Measurements from ENCODE around the gene GABRB3.

Gene GABRB3

GRCh38 chr15:26572602-26573350 is 200.1 kb downstream of the GABRB3 start:
- H3K9me3 ChIP-seq (replicated peaks; ENCODE audit: low read length): peaks cover 11% of the 10 kb centered on the region
- no peak overlapping the region for H3K9ac ChIP-seq (ENCODE audit: low read depth, low read length)
- no peak overlapping the region for H3K4me3 ChIP-seq (ENCODE audit: low read length)
- no peaks in the 10 kb centered on the region for H3K36me3 ChIP-seq (ENCODE audit: insufficient read depth, low read length)
- no peaks in the 10 kb centered on the region for H3K4me1 ChIP-seq (ENCODE audit: control insufficient read depth, insufficient read depth, low read length)
- no peak overlapping the region for H3K4me2 ChIP-seq (ENCODE audit: low read length)
- H3K27me3 ChIP-seq (ENCODE audit: control insufficient read depth, insufficient read depth, low read length): no peaks in the 10 kb centered on the region

- H3K9ac ChIP-seq (ENCODE audit: low read depth, low read length): no peak overlapping the region
- no peaks in the 10 kb centered on the region for H3K36me3 ChIP-seq (ENCODE audit: insufficient read depth, low read length)
- no peak overlapping the region for H3K4me3 ChIP-seq (ENCODE audit: low read length)
- H3K4me1 ChIP-seq (ENCODE audit: control insufficient read depth, insufficient read depth, low read length): no peaks in the 10 kb centered on the region
- H3K27me3 ChIP-seq (ENCODE audit: control insufficient read depth, insufficient read depth, low read length): no peaks in the 10 kb centered on the region
- peaks cover 11% of the 10 kb centered on the region for H3K9me3 ChIP-seq (replicated peaks; ENCODE audit: low read length)
- no peak overlapping the region for H3K4me2 ChIP-seq (ENCODE audit: low read length)
These were observed 201.5 kb downstream of the GABRB3 start for GRCh38 chr15:26571346-26571745.

DNA sequence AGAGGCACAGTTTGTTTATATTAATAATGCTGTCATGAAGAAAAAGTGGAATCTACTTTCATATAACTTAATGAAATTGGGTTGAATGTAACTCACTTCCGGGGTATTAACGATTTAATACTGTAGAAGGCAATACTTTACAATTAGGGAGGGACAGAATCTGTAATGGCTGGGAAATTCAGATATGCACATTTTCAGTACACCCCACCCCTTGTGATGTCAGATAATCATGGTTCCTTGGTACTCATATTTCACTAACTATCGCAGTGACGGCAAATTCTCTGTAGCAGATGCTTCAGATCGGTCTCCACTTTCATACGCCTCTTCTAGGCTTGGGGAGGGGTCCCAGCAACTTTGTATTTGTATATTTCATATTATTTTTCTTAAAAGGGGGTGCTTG is 207.3 kb downstream of the GABRB3 start:
- H3K36me3 ChIP-seq (ENCODE audit: insufficient read depth, low read length): no peaks in the 10 kb centered on the region
- H3K27me3 ChIP-seq (ENCODE audit: control insufficient read depth, insufficient read depth, low read length): no peaks in the 10 kb centered on the region
- no peak overlapping the region for H3K9ac ChIP-seq (ENCODE audit: low read depth, low read length)
- H3K9me3 ChIP-seq (replicated peaks; ENCODE audit: low read length): peaks cover 11% of the 10 kb centered on the region
- no peak overlapping the region for H3K4me2 ChIP-seq (ENCODE audit: low read length)
- H3K4me1 ChIP-seq (ENCODE audit: control insufficient read depth, insufficient read depth, low read length): no peaks in the 10 kb centered on the region
- H3K4me3 ChIP-seq (ENCODE audit: low read length): no peak overlapping the region

DNA sequence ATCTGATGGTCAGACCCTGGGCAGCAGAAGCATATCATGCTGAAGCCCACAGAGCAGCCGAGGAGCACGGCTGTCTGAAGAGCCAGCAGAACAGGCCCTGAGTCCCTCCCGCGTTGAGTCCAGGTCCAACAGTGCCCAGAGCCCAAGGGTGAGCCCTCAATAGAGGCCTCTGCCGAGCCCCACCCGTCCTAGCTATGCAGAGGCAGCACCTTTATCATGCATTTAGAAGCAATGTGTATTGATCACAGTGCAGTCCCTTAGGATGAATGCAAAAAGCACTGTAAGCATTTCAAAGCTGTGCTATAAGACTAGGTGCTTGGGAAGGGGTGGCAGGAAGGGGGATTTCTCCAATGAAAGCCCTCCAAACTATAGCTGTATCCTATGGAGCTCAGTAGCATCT is 208.5 kb downstream of the GABRB3 start:
- peaks cover 13% of the 10 kb centered on the region for H3K9me3 ChIP-seq (replicated peaks; ENCODE audit: low read length)
- no peak overlapping the region for H3K4me2 ChIP-seq (ENCODE audit: low read length)
- no peak overlapping the region for H3K9ac ChIP-seq (ENCODE audit: low read depth, low read length)
- no peaks in the 10 kb centered on the region for H3K36me3 ChIP-seq (ENCODE audit: insufficient read depth, low read length)
- no peaks in the 10 kb centered on the region for H3K4me1 ChIP-seq (ENCODE audit: control insufficient read depth, insufficient read depth, low read length)
- H3K4me3 ChIP-seq (ENCODE audit: low read length): no peak overlapping the region
- no peaks in the 10 kb centered on the region for H3K27me3 ChIP-seq (ENCODE audit: control insufficient read depth, insufficient read depth, low read length)

DNA sequence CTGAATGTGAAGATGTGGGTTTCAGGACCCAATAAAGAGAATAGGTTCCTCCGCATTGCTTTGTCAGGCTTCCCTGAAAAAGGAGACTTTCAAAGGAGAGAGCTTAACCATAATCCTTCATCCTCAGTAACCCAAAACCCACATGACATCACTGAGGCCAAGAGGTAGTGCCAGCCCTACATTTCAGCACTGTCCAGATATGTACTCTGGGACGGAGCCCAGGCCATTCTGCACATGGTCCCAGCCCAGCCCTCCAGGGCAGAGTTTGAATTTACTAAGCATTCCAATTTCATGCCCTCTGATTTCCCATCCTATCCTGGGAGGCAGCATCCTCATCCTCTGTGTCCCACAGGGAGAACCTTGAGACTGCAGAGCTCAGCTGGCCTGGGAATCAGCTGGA is 210.5 kb downstream of the GABRB3 start:
- no peaks in the 10 kb centered on the region for H3K4me1 ChIP-seq (ENCODE audit: control insufficient read depth, insufficient read depth, low read length)
- no peaks in the 10 kb centered on the region for H3K36me3 ChIP-seq (ENCODE audit: insufficient read depth, low read length)
- H3K27me3 ChIP-seq (ENCODE audit: control insufficient read depth, insufficient read depth, low read length): no peaks in the 10 kb centered on the region
- no peak overlapping the region for H3K9ac ChIP-seq (ENCODE audit: low read depth, low read length)
- H3K4me3 ChIP-seq (ENCODE audit: low read length): no peak overlapping the region
- no peak overlapping the region for H3K4me2 ChIP-seq (ENCODE audit: low read length)
- peaks cover 8% of the 10 kb centered on the region for H3K9me3 ChIP-seq (replicated peaks; ENCODE audit: low read length)

GRCh38 chr15:26561896-26562295 is 211.0 kb downstream of the GABRB3 start:
- H3K4me1 ChIP-seq (ENCODE audit: control insufficient read depth, insufficient read depth, low read length): no peaks in the 10 kb centered on the region
- no peaks in the 10 kb centered on the region for H3K27me3 ChIP-seq (ENCODE audit: control insufficient read depth, insufficient read depth, low read length)
- no peak overlapping the region for H3K4me3 ChIP-seq (ENCODE audit: low read length)
- H3K9ac ChIP-seq (ENCODE audit: low read depth, low read length): no peak overlapping the region
- H3K4me2 ChIP-seq (ENCODE audit: low read length): no peak overlapping the region
- peaks cover 8% of the 10 kb centered on the region for H3K9me3 ChIP-seq (replicated peaks; ENCODE audit: low read length)
- no peaks in the 10 kb centered on the region for H3K36me3 ChIP-seq (ENCODE audit: insufficient read depth, low read length)

- Histone ChIP-seq H3K36me3 (ENCODE audit: insufficient read depth, low read length) (no peaks in the 10 kb centered on the region), H3K9me3 (replicated peaks; ENCODE audit: low read length) (peaks cover 8% of the 10 kb centered on the region), H3K9ac (ENCODE audit: low read depth, low read length) (no peak overlapping the region), H3K4me3 (ENCODE audit: low read length) (no peak overlapping the region), H3K4me1 (ENCODE audit: control insufficient read depth, insufficient read depth, low read length) (no peaks in the 10 kb centered on the region), H3K27me3 (ENCODE audit: control insufficient read depth, insufficient read depth, low read length) (no peaks in the 10 kb centered on the region), H3K4me2 (ENCODE audit: low read length) (no peak overlapping the region)
These were observed 211.7 kb downstream of the GABRB3 start for GRCh38 chr15:26561130-26561529.

GRCh38 chr15:26555898-26556297 is 217.0 kb downstream of the GABRB3 start:
- Histone ChIP-seq H3K4me3 (ENCODE audit: low read length) (no peak overlapping the region), H3K9me3 (replicated peaks; ENCODE audit: low read length) (peaks cover 10% of the 10 kb centered on the region), H3K36me3 (ENCODE audit: insufficient read depth, low read length) (no peaks in the 10 kb centered on the region), H3K4me2 (ENCODE audit: low read length) (no peak overlapping the region), H3K27me3 (ENCODE audit: control insufficient read depth, insufficient read depth, low read length) (no peaks in the 10 kb centered on the region), H3K9ac (ENCODE audit: low read depth, low read length) (no peak overlapping the region), H3K4me1 (ENCODE audit: control insufficient read depth, insufficient read depth, low read length) (no peaks in the 10 kb centered on the region)

GRCh38 chr15:26551473-26551872 is 221.4 kb downstream of the GABRB3 start:
- no peak overlapping the region for H3K4me2 ChIP-seq (ENCODE audit: low read length)
- no peak overlapping the region for H3K9ac ChIP-seq (ENCODE audit: low read depth, low read length)
- H3K27me3 ChIP-seq (ENCODE audit: control insufficient read depth, insufficient read depth, low read length): no peaks in the 10 kb centered on the region
- peaks cover 5% of the 10 kb centered on the region for H3K9me3 ChIP-seq (replicated peaks; ENCODE audit: low read length)
- no peak overlapping the region for H3K4me3 ChIP-seq (ENCODE audit: low read length)
- no peaks in the 10 kb centered on the region for H3K36me3 ChIP-seq (ENCODE audit: insufficient read depth, low read length)
- H3K4me1 ChIP-seq (ENCODE audit: control insufficient read depth, insufficient read depth, low read length): no peaks in the 10 kb centered on the region

DNA sequence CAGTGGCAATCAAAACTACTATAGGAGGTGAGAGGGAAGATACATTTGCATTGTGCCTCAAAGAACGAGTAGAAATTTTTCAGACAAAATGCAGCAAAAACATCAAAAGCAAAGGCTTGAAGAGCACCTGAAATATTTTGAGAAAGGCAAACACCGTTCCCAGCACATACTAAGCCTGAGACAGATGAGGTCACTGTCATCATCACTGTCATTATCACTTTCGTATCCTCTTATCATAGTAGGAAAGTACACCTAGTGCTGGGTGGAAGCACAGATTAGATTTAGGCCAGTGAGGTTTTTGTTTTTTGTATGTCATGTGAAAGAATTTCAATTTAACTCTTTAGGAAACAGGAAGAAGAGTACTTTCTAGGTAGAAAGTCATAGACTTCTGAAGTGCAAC is 222.0 kb downstream of the GABRB3 start:
- no peak overlapping the region for H3K4me2 ChIP-seq (ENCODE audit: low read length)
- no peaks in the 10 kb centered on the region for H3K36me3 ChIP-seq (ENCODE audit: insufficient read depth, low read length)
- H3K4me3 ChIP-seq (ENCODE audit: low read length): no peak overlapping the region
- H3K9ac ChIP-seq (ENCODE audit: low read depth, low read length): no peak overlapping the region
- H3K27me3 ChIP-seq (ENCODE audit: control insufficient read depth, insufficient read depth, low read length): no peaks in the 10 kb centered on the region
- H3K4me1 ChIP-seq (ENCODE audit: control insufficient read depth, insufficient read depth, low read length): no peaks in the 10 kb centered on the region
- H3K9me3 ChIP-seq (replicated peaks; ENCODE audit: low read length): peaks cover 8% of the 10 kb centered on the region

GRCh38 chr15:26537663-26538062 is 235.2 kb downstream of the GABRB3 start:
- H3K4me3 ChIP-seq (ENCODE audit: low read length): no peak overlapping the region
- H3K27me3 ChIP-seq (ENCODE audit: control insufficient read depth, insufficient read depth, low read length): no peaks in the 10 kb centered on the region
- no peak overlapping the region for H3K4me2 ChIP-seq (ENCODE audit: low read length)
- H3K9ac ChIP-seq (ENCODE audit: low read depth, low read length): no peak overlapping the region
- H3K4me1 ChIP-seq (ENCODE audit: control insufficient read depth, insufficient read depth, low read length): no peaks in the 10 kb centered on the region
- peaks cover 4% of the 10 kb centered on the region for H3K9me3 ChIP-seq (replicated peaks; ENCODE audit: low read length)
- no peaks in the 10 kb centered on the region for H3K36me3 ChIP-seq (ENCODE audit: insufficient read depth, low read length)

DNA sequence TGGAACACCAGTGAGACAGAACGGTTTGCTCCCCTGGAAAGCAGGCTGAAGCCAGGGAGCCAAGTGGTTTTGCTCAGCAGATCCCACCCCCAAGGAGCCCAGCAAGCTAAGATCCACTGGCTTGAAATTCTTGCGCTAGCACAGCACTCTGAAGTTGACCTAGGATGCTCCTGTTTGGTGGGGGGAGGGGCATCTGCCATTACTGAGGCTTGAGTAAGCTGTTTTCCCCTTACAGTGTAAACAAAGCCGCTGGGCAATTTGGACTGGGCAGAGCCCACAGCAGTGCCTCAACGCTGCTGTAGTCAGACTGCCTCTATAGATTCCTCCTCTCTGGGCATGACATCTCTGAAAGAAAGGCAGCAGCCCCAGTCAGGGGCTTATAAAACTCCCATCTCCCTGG is 241.4 kb downstream of the GABRB3 start:
- H3K4me3 ChIP-seq (ENCODE audit: low read length): no peak overlapping the region
- H3K4me2 ChIP-seq (ENCODE audit: low read length): no peak overlapping the region
- no peaks in the 10 kb centered on the region for H3K27me3 ChIP-seq (ENCODE audit: control insufficient read depth, insufficient read depth, low read length)
- H3K9ac ChIP-seq (ENCODE audit: low read depth, low read length): no peak overlapping the region
- H3K9me3 ChIP-seq (replicated peaks; ENCODE audit: low read length): peaks cover 3% of the 10 kb centered on the region
- no peaks in the 10 kb centered on the region for H3K4me1 ChIP-seq (ENCODE audit: control insufficient read depth, insufficient read depth, low read length)
- H3K36me3 ChIP-seq (ENCODE audit: insufficient read depth, low read length): no peaks in the 10 kb centered on the region

Measured in skeletal muscle satellite cell (primary cell).